ENCODE data around the gene TRIP12.
"Not testable (repeated sequence)": the region's sequence is repeated elsewhere in the genome, so short reads cannot be mapped to it uniquely, and the experiment has no call there.

Gene TRIP12

GRCh38 chr2:229921892-229922448, at the start of gene TRIP12:
Gene TRIP12 (minus strand): TSS chr2:229922009. CDS start chr2:229880079, 41,930 bp downstream.
- peak; percentile 94 for DNase-seq

- no peak for DNase-seq
Observed at GRCh38 chr2:229971298-229971790, 49.5 kb upstream of the TRIP12 start.

DNA sequence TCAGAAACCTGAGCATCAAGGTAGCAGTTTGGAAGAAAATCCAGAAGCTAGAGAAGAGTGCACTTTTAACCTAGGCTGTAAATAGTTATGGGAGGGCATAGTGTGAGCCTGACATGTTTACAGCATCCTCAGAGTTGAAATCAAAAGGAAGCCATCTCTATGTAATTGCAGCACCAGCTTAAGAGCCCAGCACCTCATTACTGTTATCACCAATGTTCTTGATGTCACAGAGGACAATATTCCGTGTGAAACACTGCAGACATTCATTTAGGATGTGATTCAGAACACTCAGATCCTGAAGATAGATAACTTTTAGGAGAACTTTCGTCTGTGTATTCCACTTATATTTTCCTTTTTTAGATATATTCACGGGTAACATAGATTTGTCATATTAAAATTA, 48.6 kb upstream of the TRIP12 start:
- DNase-seq: no peak

GRCh38 chr2:229969921-229970320, 48.1 kb upstream of the TRIP12 start:
- no peak for DNase-seq

DNA sequence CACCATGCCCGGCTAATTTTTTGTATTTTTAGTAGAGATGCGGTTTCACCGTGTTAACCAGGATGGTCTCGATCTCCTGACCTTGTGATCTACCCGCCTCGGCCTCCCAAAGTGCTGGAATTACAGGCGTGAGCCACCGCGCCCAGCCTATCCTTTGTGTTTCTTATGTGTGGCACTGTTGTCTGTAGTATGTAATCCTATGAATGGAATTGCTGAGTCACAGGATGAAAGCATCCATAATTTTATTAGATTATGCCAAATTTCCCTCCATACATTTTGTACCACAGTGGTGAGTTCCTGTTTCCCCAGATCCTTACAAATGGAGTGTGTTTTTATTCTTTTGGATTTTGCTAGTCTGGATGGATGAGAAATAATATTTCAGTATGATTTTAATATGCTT, 41.8 kb upstream of the TRIP12 start:
- DNase-seq: not testable (repeated sequence)

GRCh38 chr2:229956491-229956890, 34.7 kb upstream of the TRIP12 start:
- no peak for DNase-seq

DNA sequence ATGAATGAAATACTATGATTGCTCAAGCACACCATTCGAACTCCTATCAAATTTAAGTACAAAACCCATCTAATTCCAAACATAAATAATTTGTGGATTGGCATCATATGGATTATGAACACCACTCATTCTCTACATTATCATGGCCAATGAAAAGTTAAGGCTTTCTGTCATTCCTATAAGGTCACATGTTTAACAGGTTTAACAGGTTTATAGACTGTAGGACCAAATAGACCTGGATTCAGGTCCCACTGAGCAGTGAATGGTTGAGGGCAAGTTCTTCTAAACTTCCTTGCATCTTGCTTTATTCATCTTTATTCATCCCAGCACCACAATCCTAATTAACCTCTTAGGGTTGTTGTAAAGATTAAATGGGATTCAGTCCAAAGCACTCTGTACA, 33.9 kb upstream of the TRIP12 start:
- DNase-seq: no peak

DNA sequence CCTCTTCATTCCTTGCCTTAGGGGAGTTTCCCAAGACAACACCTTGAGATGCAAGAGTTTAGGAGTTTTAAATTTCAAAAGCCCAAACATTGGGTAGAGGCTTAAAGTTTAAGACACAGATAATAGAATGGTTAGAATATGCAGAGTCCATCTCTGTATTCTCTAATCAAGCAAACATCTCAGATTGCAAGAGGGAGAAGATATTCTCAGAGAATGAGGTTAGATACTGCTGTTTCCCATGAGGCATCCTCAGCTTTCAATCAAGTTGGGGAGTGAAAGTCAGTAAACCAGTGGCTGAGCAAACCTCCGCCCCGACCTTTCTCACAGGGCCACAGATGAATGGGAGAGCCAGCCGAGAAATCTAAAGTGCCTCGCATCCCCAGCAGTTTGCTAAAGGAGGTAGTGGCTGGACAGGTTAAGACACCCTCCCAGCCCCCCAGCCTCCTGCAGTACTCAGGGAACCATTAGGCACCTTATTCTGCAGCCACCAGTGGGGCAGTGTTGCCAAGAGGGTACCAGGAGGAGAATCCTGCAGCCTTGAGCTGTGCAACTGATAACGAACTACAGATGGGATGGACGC, 30.5 kb upstream of the TRIP12 start:
- no peak for DNase-seq

DNA sequence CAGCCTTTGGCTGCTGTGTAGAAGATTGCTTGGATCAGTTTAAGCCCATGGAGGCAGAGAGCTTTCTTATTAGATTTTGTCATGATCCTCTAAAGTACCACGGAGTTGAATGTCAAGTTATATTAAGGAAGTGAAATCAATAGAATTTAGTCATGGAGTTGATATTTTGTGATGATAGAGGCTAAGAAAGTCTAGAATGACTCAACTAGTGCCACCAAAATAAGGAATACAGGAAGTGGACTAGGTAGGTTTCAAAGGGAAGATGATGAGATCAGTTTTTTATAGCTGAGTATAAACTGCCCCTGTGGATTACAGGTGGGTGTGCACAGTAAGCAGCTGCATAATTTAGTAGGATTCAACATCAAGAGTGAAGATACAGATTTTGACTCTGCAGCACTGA, 25.7 kb upstream of the TRIP12 start:
- peak; percentile 50 for DNase-seq

DNA sequence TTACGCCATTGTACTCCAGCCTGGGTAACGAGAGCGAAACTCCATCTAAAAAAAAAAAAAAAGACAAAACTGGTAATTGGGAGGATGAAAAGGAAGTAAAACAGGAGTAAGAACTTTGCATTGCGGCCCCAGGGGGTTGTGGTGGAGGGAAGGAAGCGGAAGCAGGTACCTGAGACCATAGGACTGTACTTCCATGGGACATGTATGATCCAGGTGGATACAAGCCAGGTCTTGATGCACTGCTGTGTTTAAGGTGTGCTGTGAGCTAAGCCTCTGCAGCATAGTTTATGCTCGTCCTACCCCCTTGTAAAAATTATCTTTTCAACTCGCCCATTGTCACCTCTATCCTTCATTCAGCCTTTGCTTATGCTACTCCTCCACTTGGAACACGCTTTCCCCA, 24.2 kb upstream of the TRIP12 start:
- no peak for DNase-seq

DNA sequence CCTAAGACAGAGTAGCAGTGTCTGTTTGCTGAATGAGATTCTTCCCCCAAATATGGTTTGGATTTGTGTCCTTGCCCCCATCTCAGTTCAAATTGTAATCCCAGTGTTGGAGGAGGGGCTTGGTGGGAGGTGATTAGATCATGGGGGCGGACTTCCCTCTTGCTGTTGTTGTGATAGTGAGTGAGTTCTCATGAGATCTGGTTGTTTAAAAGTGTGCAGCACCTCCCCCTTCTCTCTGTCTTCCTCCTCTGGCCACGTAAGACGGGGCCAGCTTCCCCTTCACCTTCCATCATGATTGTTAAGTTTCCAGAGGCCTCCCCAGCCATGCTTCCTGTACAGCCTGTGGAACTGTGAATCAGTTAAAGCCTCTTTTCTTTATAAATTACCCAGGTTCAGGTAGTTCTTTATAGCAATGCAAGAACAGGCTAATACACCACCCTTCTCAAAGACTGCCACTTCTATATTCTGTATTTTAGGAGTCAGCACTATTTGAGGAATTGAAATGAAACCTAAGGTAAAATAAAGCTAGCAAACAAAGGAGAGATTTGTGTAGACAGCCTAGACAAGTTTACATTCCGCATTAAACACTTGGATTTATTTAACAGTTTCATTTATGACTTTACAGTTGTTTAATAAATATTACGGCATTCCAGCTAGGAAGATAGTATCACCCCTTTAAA, 22.1 kb upstream of the TRIP12 start:
- peak; percentile 11 for DNase-seq

GRCh38 chr2:229943171-229943570, 21.4 kb upstream of the TRIP12 start:
- no peak for DNase-seq

GRCh38 chr2:229942671-229943070, 20.9 kb upstream of the TRIP12 start:
- DNase-seq: no peak

GRCh38 chr2:229937537-229937936, 15.7 kb upstream of the TRIP12 start:
- DNase-seq: no peak

GRCh38 chr2:229931241-229931640, 9.4 kb upstream of the TRIP12 start:
- no peak for DNase-seq

DNA sequence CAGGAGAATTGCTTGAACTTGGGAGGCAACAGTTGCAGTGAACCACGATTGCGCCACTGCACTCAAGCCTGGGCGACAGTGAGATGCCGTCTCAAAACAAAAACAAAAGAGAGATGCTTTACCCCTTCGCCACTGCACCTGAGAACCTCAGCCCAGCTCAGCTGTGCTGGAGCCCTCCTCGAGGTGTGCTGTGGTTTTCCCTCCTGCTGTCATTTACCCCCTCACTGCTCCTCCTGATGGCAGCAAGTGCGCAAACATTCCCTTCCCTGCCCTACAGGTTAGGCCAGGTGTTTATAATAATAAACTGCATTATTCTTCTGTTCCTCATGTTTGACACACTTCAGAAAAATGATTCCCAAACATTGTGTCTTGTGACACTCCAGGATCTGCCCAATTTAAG, 8.8 kb upstream of the TRIP12 start:
- no peak for DNase-seq

DNA sequence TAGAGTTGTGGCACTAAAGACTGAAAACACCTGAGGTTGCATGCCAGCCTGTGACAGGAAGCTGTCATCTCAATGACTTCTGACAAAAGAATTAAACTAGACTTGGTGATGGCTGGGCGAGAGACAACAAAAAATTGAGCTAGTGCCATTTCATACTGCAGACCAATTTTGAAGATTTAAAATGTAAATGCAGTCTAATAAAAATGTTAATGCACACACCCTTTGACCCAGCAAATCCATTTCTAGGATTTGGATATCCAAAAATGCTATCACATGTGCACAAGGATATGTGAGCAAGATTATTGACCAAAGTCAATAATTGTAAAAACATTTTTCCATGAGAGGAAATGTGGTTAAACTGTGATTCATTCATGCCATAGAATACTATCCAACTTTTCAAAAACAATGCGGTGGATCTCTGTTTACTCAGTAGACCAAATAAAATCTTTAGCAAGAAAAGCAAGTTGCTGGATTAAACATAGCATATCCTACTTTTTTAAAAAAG, 6.1 kb upstream of the TRIP12 start:
- no peak for DNase-seq

GRCh38 chr2:229925201-229925600, 3.4 kb upstream of the TRIP12 start:
- DNase-seq: no peak

DNA sequence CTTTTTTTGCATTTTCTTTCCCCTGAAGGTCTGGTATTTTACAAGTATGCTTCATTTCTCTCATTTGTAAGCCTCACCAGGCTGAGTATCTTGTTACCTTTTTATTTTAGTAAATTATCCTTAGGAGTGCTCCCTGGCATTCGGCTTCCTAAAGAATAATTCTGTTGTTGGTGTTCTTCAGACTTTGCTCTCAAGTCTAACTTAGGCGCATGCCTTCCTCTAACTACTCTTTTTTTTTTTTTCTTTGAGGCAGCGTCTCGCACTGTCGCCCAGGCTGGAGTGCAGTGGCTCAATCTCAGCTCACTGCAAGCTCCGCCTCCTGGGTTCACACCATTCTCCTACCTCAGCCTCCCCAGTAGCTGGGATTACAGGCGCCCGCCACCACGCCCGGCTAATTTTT, 2.7 kb upstream of the TRIP12 start:
- not testable (repeated sequence) for DNase-seq

DNA sequence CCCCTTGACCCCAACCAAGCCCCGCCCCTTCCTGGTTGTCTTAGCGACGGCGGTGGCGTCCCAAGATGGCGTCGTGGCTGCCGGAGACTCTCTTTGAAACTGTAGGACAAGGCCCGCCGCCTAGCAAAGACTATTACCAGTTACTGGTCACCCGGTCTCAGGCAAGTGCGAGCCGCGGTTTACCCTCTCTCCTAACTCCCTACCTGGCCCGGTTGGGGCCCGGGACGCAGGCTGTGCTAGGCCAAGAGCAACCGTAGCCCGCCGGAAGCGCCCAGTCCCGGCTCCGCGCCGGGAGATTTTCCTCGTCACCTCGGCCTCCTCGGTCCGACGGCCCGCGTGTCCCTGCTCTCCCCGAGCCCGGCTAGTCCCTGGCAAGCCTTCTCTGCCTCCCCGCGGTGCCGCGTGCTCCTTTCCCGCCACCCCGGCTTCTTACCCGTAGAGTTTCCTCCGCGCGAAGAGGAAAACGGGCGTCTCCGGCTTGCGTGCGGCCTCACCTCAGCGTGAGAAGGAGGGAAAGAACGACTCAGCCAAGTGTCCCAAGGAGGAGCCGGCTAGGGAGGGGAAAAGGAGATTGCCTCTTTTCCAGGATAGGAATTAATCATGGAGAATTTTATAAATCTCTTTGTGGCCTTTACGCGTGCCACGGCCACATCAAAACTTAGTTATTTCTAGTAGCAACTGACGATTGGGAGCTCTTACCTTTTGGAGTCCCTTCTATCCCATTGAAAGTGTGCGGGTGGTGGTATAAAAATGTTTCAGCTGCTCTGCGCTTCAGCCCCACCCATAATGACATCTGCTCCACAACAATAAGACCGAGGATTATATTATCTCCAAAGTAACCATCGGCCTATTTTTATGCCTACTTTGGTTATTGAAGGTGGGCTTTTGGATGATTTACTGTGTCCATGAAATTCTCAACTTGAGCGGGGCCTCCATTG, 909 bp upstream of the TRIP12 start, which contains the start of gene FBXO36:
FBXO36 (plus strand) TSS at position 55 of the 938 bp plus-strand sequence; CDS start at position 66, 11 bp downstream.
- peak; percentile 89 for DNase-seq

- peak; percentile 84 for DNase-seq
Observed at GRCh38 chr2:229921101-229921891, 513 bp downstream of the TRIP12 start.

Measured in suppressor macrophage treated with lipopolysaccharide for 4 hours (primary cell).